Lung (tissue), 12 donors: ENCODE measurements around the gene DHRS4. TPM values are rescaled to one million over a fixed set of nuclear protein-coding genes. Genes with fewer than 3 reads are reported as not detected.

Source experiments
- ATAC-seq: fragments of 200-7000 bp; cut with Tn5 transposase; one replicate; pipeline ENCODE4 v1.9.1; 2020; ENCODE audit warnings: moderate number of reproducible peaks; ENCODE audit not compliant: insufficient read depth, low FRiP score
- DNase-seq, 3 donors: peaks; one replicate each; pipeline ENCODE4 v3.0.0-alpha.2; 2013 to 2017
- H3K27ac ChIP-seq, 2 donors: one replicate each; pipeline ENCODE4 v1.5.1; 2013; ENCODE audit warnings: mild to moderate bottlenecking in 2 of 2, moderate library complexity in 2 of 2, control low read depth in 1 of 2, inconsistent platforms in 1 of 2, low read depth in 1 of 2, low read length in 1 of 2
- H3K27me3 ChIP-seq, 3 donors: one replicate each; pipeline ENCODE4 v1.5.1; 2013; ENCODE audit warnings: low read length in 2 of 3; ENCODE audit not compliant: control insufficient read depth in 3 of 3, insufficient read depth in 3 of 3
- H3K36me3 ChIP-seq, 4 donors: one replicate each; pipeline ENCODE4 v1.5.1; 2013; ENCODE audit warnings: low read length in 4 of 4, mild to moderate bottlenecking in 1 of 4, moderate library complexity in 1 of 4; ENCODE audit not compliant: control insufficient read depth in 4 of 4, insufficient read depth in 4 of 4
- H3K4me1 ChIP-seq, 5 donors: one replicate each; pipeline ENCODE4 v1.5.1; 2013; ENCODE audit warnings: low read length in 5 of 5, mild to moderate bottlenecking in 2 of 5, moderate library complexity in 1 of 5; ENCODE audit not compliant: control insufficient read depth in 5 of 5, insufficient read depth in 5 of 5
- H3K4me3 ChIP-seq: one replicate; pipeline ENCODE4 v1.5.1; 2013; ENCODE audit warnings: mild to moderate bottlenecking, control low read depth, moderate library complexity
- H3K9ac ChIP-seq, 2 donors: one replicate each; pipeline ENCODE4 v1.5.1; 2013; ENCODE audit warnings: low read length in 2 of 2, control low read depth in 1 of 2; ENCODE audit not compliant: insufficient read depth in 1 of 2
- H3K9me3 ChIP-seq, 4 donors: one replicate each; pipeline ENCODE4 v1.5.1; 2013; ENCODE audit warnings: low read length in 3 of 4, mild to moderate bottlenecking in 1 of 4, moderate library complexity in 1 of 4; ENCODE audit not compliant: control insufficient read depth in 4 of 4, insufficient read depth in 3 of 4
- CTCF ChIP-seq: IDR thresholded peaks from 2 replicates; pipeline ENCODE4 v1.5.1; 2012; ENCODE audit warnings: mild to moderate bottlenecking; ENCODE audit errors: control extremely low read depth, extremely low read depth
- WGBS, 2 donors: extraction: QIAGEN DNeasy Blood & Tissue Kit; methylation state at CpG; one replicate each; pipeline ENCODE4 v1.1.7; 2013; 5-methylcytosine and 5-hydroxymethylcytosine counted together
- polyA plus RNA-seq, 2 donors: library from polyadenylated mRNA; stranded (reverse); fragments of 200-250 nt; gene quantifications; one replicate each; pipeline ENCODE4 v1.2.1, GENCODE V29; 2013
- total RNA-seq, 2 donors: library from RNA; depleted of rRNA in 1 of 2; stranded (reverse); fragments of >200 nt in 1 of 2; gene quantifications; one replicate each; pipeline ENCODE4 v1.2.1, GENCODE V29; 2014 to 2021
- donor health status: control.
- donor health status: control.
- donor health status: Bipolar disorder and iron deficiency.
- donor health status: healthy.
- donor health status: DM: yes; HTN: yes; CAD: no.

DHRS4 gene
- total and polyA plus RNA-seq, 4 donors: 36.0 to 45.9 (median 41.2) TPM

DNA sequence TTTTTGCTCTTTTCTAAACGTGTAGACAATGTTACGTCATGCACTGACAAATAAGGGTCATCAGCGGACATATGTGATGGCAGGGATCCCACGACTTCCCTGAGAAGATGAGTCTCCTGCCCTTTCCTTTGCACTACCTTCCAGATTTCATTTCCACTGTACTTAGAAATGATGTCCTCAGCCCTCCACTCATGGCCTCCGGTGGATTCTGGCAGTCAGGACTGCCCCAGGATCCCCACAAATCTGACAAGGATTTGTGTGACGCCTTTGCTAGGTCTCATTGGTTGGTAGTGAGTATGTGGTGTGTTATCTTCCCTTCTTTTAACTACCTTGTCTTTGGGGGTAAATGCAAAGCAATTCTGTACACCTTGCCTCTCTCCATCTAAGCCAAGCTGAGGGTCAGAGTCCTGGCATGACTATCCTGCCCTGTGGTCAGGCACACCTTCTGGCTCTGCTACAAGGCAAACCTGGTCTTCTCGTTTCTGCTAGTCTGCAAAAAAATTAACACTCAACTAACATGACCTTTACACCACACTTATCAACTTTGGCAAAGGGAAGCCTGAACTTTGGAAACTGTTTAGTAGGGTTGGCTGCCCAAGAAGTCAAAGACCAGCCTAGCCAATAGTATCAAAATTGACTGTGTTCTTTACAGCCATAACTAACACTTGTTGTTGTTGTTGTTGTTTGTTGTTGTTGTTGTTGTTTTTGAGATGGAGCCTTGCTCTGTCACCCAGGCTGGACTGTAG lies 17.3 kb upstream of the DHRS4 start:
- H3K27ac ChIP-seq: no peak overlapping the region
- H3K9ac ChIP-seq: no peak overlapping the region
- DNase-seq (no peak), ATAC-seq (no peak)
- no peak for TF ChIP-seq CTCF
- H3K36me3 ChIP-seq: peaks cover 0 to 11% (median 3%) of the 10 kb centered on the region in 4 donors
- no peaks in the 10 kb centered on the region for H3K9me3 ChIP-seq
- WGBS, 2 donors: 80 to 82% methylated on average over 7 of the region's 7 CpGs
- no peak overlapping the region for H3K4me3 ChIP-seq
- H3K4me1 ChIP-seq: peaks cover 0 to 7% (median 0%) of the 10 kb centered on the region in 5 donors
- no peaks in the 10 kb centered on the region for H3K27me3 ChIP-seq

DNA sequence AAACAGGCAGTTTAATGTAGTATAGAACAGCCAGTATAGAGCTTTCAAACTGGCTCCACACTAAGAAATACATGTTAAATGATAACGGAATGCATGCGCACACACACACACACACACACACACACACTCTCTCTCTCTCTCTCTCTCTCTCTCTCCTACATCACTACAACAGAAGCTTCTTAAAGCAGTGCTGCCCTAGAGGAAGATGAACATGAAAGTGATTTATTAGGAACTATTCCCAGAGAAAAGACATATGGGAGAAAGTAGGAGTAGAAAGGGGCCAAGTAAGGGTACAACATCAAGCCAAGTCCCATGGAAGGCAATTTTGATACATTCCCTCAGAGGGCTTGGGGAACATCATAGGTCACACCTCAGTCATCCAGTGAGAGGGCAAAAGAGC lies 16.4 kb upstream of the DHRS4 start:
- H3K9me3 ChIP-seq: no peaks in the 10 kb centered on the region
- WGBS, 2 donors: 87 to 93% methylated on average over 2 of the region's 2 CpGs
- H3K27ac ChIP-seq: no peak overlapping the region
- no peaks in the 10 kb centered on the region for H3K27me3 ChIP-seq
- TF ChIP-seq CTCF: no peak
- H3K4me3 ChIP-seq: no peak overlapping the region
- peaks cover 0 to 7% (median 0%) of the 10 kb centered on the region in 5 donors for H3K4me1 ChIP-seq
- no peak for DNase-seq
- H3K36me3 ChIP-seq: peaks cover 0 to 11% (median 4%) of the 10 kb centered on the region in 4 donors
- no peak overlapping the region for H3K9ac ChIP-seq
- no peak for ATAC-seq

DNA sequence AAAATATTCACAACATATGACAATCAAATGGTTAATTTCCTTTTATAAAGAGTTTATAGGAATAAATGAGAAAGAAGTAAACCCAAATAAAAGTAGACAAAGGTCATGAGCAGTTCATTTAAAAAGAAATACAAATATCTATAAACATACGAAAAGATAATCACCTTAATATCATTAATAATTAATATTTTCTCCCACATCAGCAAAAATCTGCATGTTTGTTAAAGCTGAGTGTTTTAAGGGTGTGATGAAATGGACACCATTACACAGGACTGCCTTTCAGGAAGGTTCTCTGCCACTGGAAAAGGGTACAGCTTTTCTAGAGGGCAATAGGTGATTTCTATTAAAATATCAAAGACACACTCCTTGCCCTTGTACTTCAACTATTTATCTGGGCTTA lies 14.7 kb upstream of the DHRS4 start:
- H3K36me3 ChIP-seq: peaks cover 0 to 11% (median 4%) of the 10 kb centered on the region in 4 donors
- no peaks in the 10 kb centered on the region for H3K27me3 ChIP-seq
- H3K4me3 ChIP-seq: no peak overlapping the region
- no peak overlapping the region for H3K9ac ChIP-seq
- H3K4me1 ChIP-seq: no peaks in the 10 kb centered on the region
- DNase-seq (no peak), ATAC-seq (no peak)
- WGBS, 2 donors: 85 to 88% methylated on average over 1 of the region's 1 CpG
- TF ChIP-seq CTCF: no peak
- no peaks in the 10 kb centered on the region for H3K9me3 ChIP-seq
- no peak overlapping the region for H3K27ac ChIP-seq
